RWPE2 (cell line): ENCODE results near the gene SSX2.
"Not testable (repeated sequence)": the region's sequence is repeated elsewhere in the genome, so short reads cannot be mapped to it uniquely, and the experiment has no call there.

Source experiments
- ATAC-seq: fragments of 200-7000 bp; cut with Tn5 transposase; 3 replicates; pipeline ENCODE4 v1.9.1; 2021; ENCODE audit warnings: low read depth
- DNase-seq: peaks from one replicate; pipeline ENCODE4 v3.0.0-alpha.2; 2020; ENCODE audit warnings: low spot score
- H3K27ac ChIP-seq: fragments of 450-650 bp; 2 replicates; pipeline ENCODE4 v1.5.1; 2017; ENCODE audit warnings: mild to moderate bottlenecking; ENCODE audit not compliant: poor library complexity, severe bottlenecking
- H3K27me3 ChIP-seq: fragments of 250-450 bp; sonication (Bioruptor Pico); 2 replicates; pipeline ENCODE4 v1.5.1; 2021; ENCODE audit warnings: mild to moderate bottlenecking, moderate library complexity; ENCODE audit not compliant: insufficient read depth, poor library complexity, severe bottlenecking
- H3K36me3 ChIP-seq: fragments of 250-450 bp; sonication (Bioruptor Pico); 2 replicates; pipeline ENCODE4 v1.5.1; 2020; ENCODE audit warnings: low read depth, mild to moderate bottlenecking, moderate library complexity
- H3K4me1 ChIP-seq: fragments of 250-450 bp; sonication (Bioruptor Pico); 2 replicates; pipeline ENCODE4 v1.5.1; 2021; ENCODE audit warnings: mild to moderate bottlenecking, moderate library complexity; ENCODE audit not compliant: insufficient read depth, poor library complexity, severe bottlenecking
- H3K4me3 ChIP-seq: fragments of 250-450 bp; sonication (Bioruptor Pico); 2 replicates; pipeline ENCODE4 v1.5.1; 2021; ENCODE audit warnings: mild to moderate bottlenecking, moderate library complexity; ENCODE audit not compliant: severe bottlenecking
- H3K9me3 ChIP-seq: fragments of 250-450 bp; sonication (Bioruptor Pico); 2 replicates; pipeline ENCODE4 v1.5.1; 2021; ENCODE audit warnings: mild to moderate bottlenecking, moderate library complexity; ENCODE audit not compliant: severe bottlenecking

Gene SSX2

GRCh38 chrX:52707078-52707477, at the start of gene SSX2:
Gene SSX2, minus strand, starts transcription at chrX:52707178. Its CDS starts 1,429 bp downstream, at chrX:52705749.
- not testable (repeated sequence) for H3K4me1 ChIP-seq, ATAC-seq, H3K36me3 ChIP-seq, H3K27me3 ChIP-seq, H3K4me3 ChIP-seq, H3K9me3 ChIP-seq, H3K27ac ChIP-seq, DNase-seq

GRCh38 chrX:52750952-52751351, 44.0 kb upstream of the SSX2 start, which contains the start of gene SSX2B:
Gene SSX2B, plus strand, starts transcription at chrX:52751252. Its CDS starts 1,429 bp downstream, at chrX:52752681.
- ATAC-seq, H3K27me3 ChIP-seq, H3K4me1 ChIP-seq, H3K9me3 ChIP-seq, H3K27ac ChIP-seq, H3K36me3 ChIP-seq, DNase-seq, H3K4me3 ChIP-seq: not testable (repeated sequence)

GRCh38 chrX:52692034-52692433, 14.9 kb downstream of the SSX2 start:
- not testable (repeated sequence) for ATAC-seq, H3K36me3 ChIP-seq, DNase-seq, H3K4me3 ChIP-seq, H3K27ac ChIP-seq, H3K4me1 ChIP-seq, H3K9me3 ChIP-seq, H3K27me3 ChIP-seq

GRCh38 chrX:52662218-52662617, 44.8 kb downstream of the SSX2 start:
- ATAC-seq, H3K27me3 ChIP-seq, H3K4me3 ChIP-seq, H3K36me3 ChIP-seq, H3K4me1 ChIP-seq, DNase-seq, H3K9me3 ChIP-seq, H3K27ac ChIP-seq: not testable (repeated sequence)

- not testable (repeated sequence) for H3K36me3 ChIP-seq, H3K9me3 ChIP-seq, H3K27me3 ChIP-seq, ATAC-seq, H3K4me3 ChIP-seq, H3K4me1 ChIP-seq, DNase-seq, H3K27ac ChIP-seq
These were observed 51.5 kb downstream of the SSX2 start for GRCh38 chrX:52655475-52655874.

- not testable (repeated sequence) for H3K27me3 ChIP-seq, H3K4me3 ChIP-seq, H3K4me1 ChIP-seq, H3K9me3 ChIP-seq, H3K36me3 ChIP-seq, H3K27ac ChIP-seq, DNase-seq, ATAC-seq
These were observed 52.2 kb downstream of the SSX2 start, which contains the start of gene SSX7 for GRCh38 chrX:52654800-52655199. Gene SSX7, minus strand, starts transcription at chrX:52654900. Its CDS starts 1,428 bp downstream, at chrX:52653472.

- H3K9me3 ChIP-seq, H3K27ac ChIP-seq: not testable (repeated sequence)
These were observed 56.3 kb downstream of the SSX2 start for GRCh38 chrX:52650676-52651075.

GRCh38 chrX:52648956-52649355, 58.0 kb downstream of the SSX2 start:
- H3K36me3 ChIP-seq, ATAC-seq, DNase-seq, H3K9me3 ChIP-seq, H3K27me3 ChIP-seq, H3K27ac ChIP-seq, H3K4me1 ChIP-seq, H3K4me3 ChIP-seq: not testable (repeated sequence)

More at GRCh38 chrX:52650676-52651075, 56.3 kb downstream of the SSX2 start:
- not testable (repeated sequence) for H3K4me3 ChIP-seq, DNase-seq, H3K27me3 ChIP-seq, ATAC-seq, H3K4me1 ChIP-seq, H3K36me3 ChIP-seq
